Pancreas (tissue), 10 donors: Measurements from ENCODE around the gene DCAKD. TPM values are rescaled to one million over a fixed set of nuclear protein-coding genes. Genes with fewer than 3 reads are reported as not detected.

Source experiments
- ATAC-seq, 4 donors: fragments of 200-7000 bp; cut with Tn5 transposase; one replicate each; pipeline versions ENCODE4 v1.8.0 to v1.9.1; 2020; ENCODE audit warnings: mild to moderate bottlenecking in 4 of 4, moderate library complexity in 4 of 4
- DNase-seq, 6 donors: peaks; one replicate each; pipeline ENCODE4 v3.0.0-alpha.2; 2020
- FAIRE-seq: peaks from 2 replicates; lab custom pipeline; 2012; peaks lifted over from hg19 to GRCh38; lab: Jason Lieb, UNC
- H3K27ac ChIP-seq, 4 donors: fragments of 200-600 bp; sonication (generic); 1 replicate in 3 of 4; 2 replicates in 1 of 4; pipeline versions ENCODE4 v1.5.0 to v1.8.0; 2020
- H3K27me3 ChIP-seq, 4 donors: fragments of 200-600 bp; one replicate each; pipeline ENCODE4 v1.8.0; 2021
- H3K36me3 ChIP-seq, 3 donors: fragments of 200-600 bp; sonication (generic) in 1 of 3; one replicate each; pipeline versions ENCODE4 v1.5.0 to v1.8.0; 2020 to 2021
- H3K4me1 ChIP-seq, 3 donors: fragments of 200-600 bp; one replicate each; pipeline ENCODE4 v1.8.0; 2021
- H3K4me3 ChIP-seq, 4 donors: fragments of 200-600 bp; sonication (generic) in 2 of 4; one replicate each; pipeline versions ENCODE4 v1.5.0 to v1.8.0; 2020 to 2021
- H3K9me3 ChIP-seq, 4 donors: fragments of 200-600 bp; one replicate each; pipeline ENCODE4 v1.8.0; 2021
- WGBS, 2 donors: extraction: QIAGEN DNeasy Blood & Tissue Kit; methylation state at CpG; one replicate each; pipeline ENCODE4 v1.1.7; 2013; 5-methylcytosine and 5-hydroxymethylcytosine counted together
- intact Hi-C, 3 donors: fragments of 100-400 bp; cut with DNase I; formaldehyde crosslinking; loops; one replicate each; pipeline versions ENCODE4 v1.11.1 to v1.14.2; 2022
- polyA plus RNA-seq, 2 donors: library from polyadenylated mRNA; stranded (reverse); fragments of 200-250 nt; gene quantifications; one replicate each; pipeline ENCODE4 v1.2.3, GENCODE V29; 2013
- total RNA-seq, 6 donors: library from RNA; stranded (reverse); fragmentation: NEBNext Ultra II Directional in 4 of 6; extraction: Animal tissue kit (Norgen Biotek cat#: 25700) in 4 of 6; gene quantifications; one replicate each; pipeline versions ENCODE4 v1.2.1 to v1.2.4, GENCODE V29; 2021 to 2023
- TF ChIP-seq, protein P1 (sequence below), 4 donors: fragments of 200-600 bp; sonication (generic) in 3 of 4; IDR thresholded peaks; one replicate each; pipeline versions ENCODE4 v1.5.0 to v1.8.0; 2021; ENCODE audit warnings: antibody characterized with exemption in 4 of 4
- donor health status: healthy with polysubstance abuse.
- donor health status: DM: no; HTN: no; CAD: no; lungs with moderate emphysema.
- donor health status: DM: no; HTN: no; CAD: no.
- donor health status: control.
- donor health status: control.
- donor health status: Bipolar disorder and iron deficiency.
- donor health status: DM: yes; HTN: yes; CAD: no.
- donor health status: DM: no; HTN: no; CAD: no.
- donor health status: DM: no; HTN: no; CAD: no.
- donor health status: DM: yes; HTN: yes; CAD: no.

The DCAKD gene
- total and polyA plus RNA-seq, 8 donors = 9.3 to 19.2 (median 12.1) TPM

DNA sequence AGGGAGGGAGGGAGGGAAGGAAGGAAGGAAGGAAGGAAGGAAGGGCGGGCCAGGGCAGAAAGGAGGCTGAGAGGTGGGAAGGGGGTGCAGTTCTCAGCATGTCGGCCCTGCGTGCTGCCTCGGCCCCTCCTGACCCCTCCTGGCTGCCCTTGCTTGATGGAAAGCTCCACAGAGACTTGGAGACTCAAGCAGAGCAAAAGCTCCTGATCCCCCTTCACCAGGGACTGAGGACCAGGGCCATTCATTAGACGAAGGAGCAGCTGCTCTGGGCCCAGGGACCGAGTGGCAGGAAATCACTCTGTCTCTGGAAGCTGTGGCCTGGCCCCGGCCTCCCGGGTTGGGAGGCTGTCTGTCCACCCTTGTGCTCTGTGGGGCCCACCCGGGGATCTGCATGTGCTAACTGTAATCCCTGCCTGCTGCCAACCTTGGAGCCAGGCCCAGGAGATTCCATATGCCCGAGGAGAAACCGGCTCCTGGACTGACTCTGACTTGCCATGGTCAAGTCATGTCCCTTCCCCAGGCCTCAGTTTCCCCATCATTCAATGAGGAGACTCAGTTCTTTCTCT, 55.9 kb downstream of the DCAKD start:
- H3K4me1 ChIP-seq = no peaks in the 10 kb centered on the region
- FAIRE-seq = no peak
- TF ChIP-seq, protein P1, sequence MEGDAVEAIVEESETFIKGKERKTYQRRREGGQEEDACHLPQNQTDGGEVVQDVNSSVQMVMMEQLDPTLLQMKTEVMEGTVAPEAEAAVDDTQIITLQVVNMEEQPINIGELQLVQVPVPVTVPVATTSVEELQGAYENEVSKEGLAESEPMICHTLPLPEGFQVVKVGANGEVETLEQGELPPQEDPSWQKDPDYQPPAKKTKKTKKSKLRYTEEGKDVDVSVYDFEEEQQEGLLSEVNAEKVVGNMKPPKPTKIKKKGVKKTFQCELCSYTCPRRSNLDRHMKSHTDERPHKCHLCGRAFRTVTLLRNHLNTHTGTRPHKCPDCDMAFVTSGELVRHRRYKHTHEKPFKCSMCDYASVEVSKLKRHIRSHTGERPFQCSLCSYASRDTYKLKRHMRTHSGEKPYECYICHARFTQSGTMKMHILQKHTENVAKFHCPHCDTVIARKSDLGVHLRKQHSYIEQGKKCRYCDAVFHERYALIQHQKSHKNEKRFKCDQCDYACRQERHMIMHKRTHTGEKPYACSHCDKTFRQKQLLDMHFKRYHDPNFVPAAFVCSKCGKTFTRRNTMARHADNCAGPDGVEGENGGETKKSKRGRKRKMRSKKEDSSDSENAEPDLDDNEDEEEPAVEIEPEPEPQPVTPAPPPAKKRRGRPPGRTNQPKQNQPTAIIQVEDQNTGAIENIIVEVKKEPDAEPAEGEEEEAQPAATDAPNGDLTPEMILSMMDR (IDR thresholded peaks at IDR 0.05) = no peak
- no peak overlapping the region for H3K27ac ChIP-seq
- no peak for ATAC-seq
- no peaks in the 10 kb centered on the region for H3K27me3 ChIP-seq
- 49 to 52% methylated on average over 11 of the region's 11 CpGs for WGBS, 2 donors
- intact Hi-C loops = no loop called here
- no peaks in the 10 kb centered on the region for H3K36me3 ChIP-seq
- H3K9me3 ChIP-seq = no peaks in the 10 kb centered on the region
- DNase-seq = no peak
- H3K4me3 ChIP-seq = no peak overlapping the region

DNA sequence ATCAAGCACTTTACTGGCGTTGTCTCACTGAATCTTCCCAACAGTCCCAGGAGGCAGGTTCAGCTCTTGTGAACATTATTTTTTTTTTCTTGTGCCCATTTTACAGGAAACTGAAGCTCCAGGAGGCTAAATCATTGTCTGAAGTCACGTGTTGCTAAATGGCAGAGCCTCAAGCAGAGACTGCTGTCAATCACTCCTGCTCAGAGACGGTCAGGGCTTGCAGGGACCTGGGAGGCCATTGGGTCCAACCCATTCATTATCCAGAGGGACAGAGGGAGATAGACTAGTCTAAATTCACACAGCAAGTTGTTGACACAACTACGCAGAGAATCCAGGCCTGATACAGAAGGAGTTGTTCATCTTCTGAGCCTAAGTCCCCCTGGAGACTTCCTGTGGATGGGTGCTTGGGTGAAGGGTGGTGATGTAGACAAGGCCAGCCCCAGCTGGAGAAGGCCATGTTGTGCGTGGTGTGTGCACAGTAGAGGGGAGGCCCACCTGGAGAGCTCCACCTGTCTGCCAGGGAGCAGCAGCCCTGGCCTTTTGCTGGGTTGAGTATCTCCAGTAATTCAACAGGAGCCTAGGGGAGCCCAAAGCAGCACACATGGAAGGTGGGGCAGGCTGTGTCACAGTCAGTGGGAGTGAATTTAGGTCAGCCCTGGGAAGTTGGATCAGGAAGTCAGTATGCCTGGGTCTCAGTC, 59.0 kb downstream of the DCAKD start:
- WGBS, 2 donors = 77 to 83% methylated on average over 5 of the region's 5 CpGs
- TF ChIP-seq, protein P1 (IDR thresholded peaks at IDR 0.05) = no peak
- FAIRE-seq (no peak), DNase-seq (no peak), ATAC-seq (no peak)
- H3K27ac ChIP-seq = no peak overlapping the region
- no peaks in the 10 kb centered on the region for H3K27me3 ChIP-seq
- H3K4me1 ChIP-seq = peaks cover 0 to 8% (median 0%) of the 10 kb centered on the region in 3 donors
- intact Hi-C loops = no loop called here
- no peak overlapping the region for H3K4me3 ChIP-seq
- H3K9me3 ChIP-seq = no peaks in the 10 kb centered on the region
- H3K36me3 ChIP-seq = no peaks in the 10 kb centered on the region

DNA sequence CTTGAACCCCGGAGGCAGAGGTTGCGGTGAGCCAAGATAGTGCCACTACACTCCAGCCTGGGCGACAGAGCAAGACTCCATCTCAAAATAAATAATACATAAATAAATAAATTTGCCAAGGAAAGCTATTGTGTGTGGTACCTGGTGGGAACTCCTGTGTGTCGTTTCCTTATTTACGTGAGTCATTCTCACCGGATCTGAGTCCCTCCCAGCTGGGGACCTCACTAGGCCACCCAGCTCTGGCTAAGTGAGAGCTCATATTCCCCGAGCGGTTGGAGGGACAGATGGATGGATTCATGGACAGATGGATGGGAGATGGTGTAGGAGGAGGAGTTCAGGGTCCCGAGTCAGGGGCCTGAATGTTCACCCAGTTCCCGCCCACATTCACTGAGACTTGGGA, 60.4 kb downstream of the DCAKD start:
- TF ChIP-seq, protein P1 (IDR thresholded peaks at IDR 0.05) = no peak
- ATAC-seq (no peak), DNase-seq (no peak), FAIRE-seq (no peak)
- WGBS, 2 donors = 69 to 75% methylated on average over 10 of the region's 10 CpGs
- Histone ChIP-seq H3K4me3 (no peak overlapping the region), H3K27ac (no peak overlapping the region), H3K4me1 (peaks cover 0 to 8% (median 0%) of the 10 kb centered on the region in 3 donors), H3K36me3 (no peaks in the 10 kb centered on the region), H3K27me3 (no peaks in the 10 kb centered on the region), H3K9me3 (no peaks in the 10 kb centered on the region)
- intact Hi-C loops = no loop called here

DNA sequence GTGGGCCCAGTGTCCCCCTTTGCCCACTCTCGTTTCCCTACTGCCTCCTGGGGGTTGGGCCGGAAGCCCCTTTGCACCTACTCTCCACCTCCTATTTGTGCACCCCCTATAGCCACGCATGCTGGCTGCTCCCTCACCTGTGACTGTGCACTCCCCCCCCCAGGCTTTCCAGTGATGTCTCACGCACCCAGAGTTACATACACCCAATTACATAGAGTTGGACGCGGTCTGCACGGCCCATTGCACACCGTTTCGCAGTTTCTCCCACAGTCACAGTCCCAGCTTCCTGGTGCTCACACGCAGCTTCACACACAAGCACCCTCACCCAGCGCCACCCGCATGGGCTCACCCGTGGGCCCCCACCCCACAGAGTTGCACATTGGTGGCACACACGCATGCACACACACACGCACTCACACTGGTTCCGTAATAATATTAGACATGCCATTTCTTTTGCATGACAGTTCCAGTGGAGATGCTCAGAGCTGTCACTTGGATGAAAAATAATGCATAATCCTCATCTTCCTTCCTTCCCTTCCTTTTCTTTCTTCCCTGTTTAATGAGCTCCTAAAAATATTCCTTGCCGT, 61.8 kb downstream of the DCAKD start:
- ATAC-seq = no peak
- Histone ChIP-seq H3K4me1 (peaks cover 0 to 8% (median 0%) of the 10 kb centered on the region in 3 donors), H3K36me3 (no peaks in the 10 kb centered on the region), H3K9me3 (no peaks in the 10 kb centered on the region), H3K27me3 (no peaks in the 10 kb centered on the region), H3K27ac (no peak overlapping the region), H3K4me3 (no peak overlapping the region)
- FAIRE-seq = no peak
- intact Hi-C loops = no loop called here
- no peak for DNase-seq
- 77 to 78% methylated on average over 16 to 17 of the region's 17 CpGs for WGBS, 2 donors
- TF ChIP-seq, protein P1 (IDR thresholded peaks at IDR 0.05) = no peak
